ENCODE measurements around the gene GGCT. TPM values are rescaled to one million over a fixed set of nuclear protein-coding genes. Genes with fewer than 3 reads are reported as not detected.

The GGCT gene
- total RNA-seq, 2 experiments from 2014 or later, result 78.6 to 78.7 TPM

- peaks cover 72% of the 10 kb centered on the region for H3K4me1 Mint-ChIP-seq (ENCODE audit: low read depth)
- H3K36me3 Mint-ChIP-seq (ENCODE audit: low read depth), result peaks cover 12% of the 10 kb centered on the region
- ChIA-PET POLR2A (interaction anchor here (1.0 to 1.2 kb wide), 2 partner anchors 9 to 11 kb away, joined by 4 to 5 read pairs; no protein-coding TSS in a partner anchor), CTCF (interaction anchor here (1.1 to 1.8 kb wide), 2 partner anchors 146 to 201 kb away, joined by 3 to 4 read pairs; no protein-coding TSS in a partner anchor)
- intact Hi-C loops (cut with micrococcal nuclease), result loop anchor here (10.0 kb wide), 1 partner anchor 192 kb away; the partner anchor contains the start of gene ZNRF2
- H3K27ac Mint-ChIP-seq, result peak overlapping the region; percentile 53
- ATAC-seq, result no peak
- H3K9me3 Mint-ChIP-seq, result no peaks in the 10 kb centered on the region
- TF ChIP-seq, protein P1, sequence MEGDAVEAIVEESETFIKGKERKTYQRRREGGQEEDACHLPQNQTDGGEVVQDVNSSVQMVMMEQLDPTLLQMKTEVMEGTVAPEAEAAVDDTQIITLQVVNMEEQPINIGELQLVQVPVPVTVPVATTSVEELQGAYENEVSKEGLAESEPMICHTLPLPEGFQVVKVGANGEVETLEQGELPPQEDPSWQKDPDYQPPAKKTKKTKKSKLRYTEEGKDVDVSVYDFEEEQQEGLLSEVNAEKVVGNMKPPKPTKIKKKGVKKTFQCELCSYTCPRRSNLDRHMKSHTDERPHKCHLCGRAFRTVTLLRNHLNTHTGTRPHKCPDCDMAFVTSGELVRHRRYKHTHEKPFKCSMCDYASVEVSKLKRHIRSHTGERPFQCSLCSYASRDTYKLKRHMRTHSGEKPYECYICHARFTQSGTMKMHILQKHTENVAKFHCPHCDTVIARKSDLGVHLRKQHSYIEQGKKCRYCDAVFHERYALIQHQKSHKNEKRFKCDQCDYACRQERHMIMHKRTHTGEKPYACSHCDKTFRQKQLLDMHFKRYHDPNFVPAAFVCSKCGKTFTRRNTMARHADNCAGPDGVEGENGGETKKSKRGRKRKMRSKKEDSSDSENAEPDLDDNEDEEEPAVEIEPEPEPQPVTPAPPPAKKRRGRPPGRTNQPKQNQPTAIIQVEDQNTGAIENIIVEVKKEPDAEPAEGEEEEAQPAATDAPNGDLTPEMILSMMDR (IDR thresholded peaks at IDR 0.05), result no peak
- no peaks in the 10 kb centered on the region for H3K27me3 Mint-ChIP-seq
- no peak for DNase-seq
- peak overlapping the region; percentile 34 for H3K4me3 Mint-ChIP-seq
Observed at GRCh38 chr7:30476459-30477145, 28.0 kb downstream of the GGCT start.

- TF ChIP-seq, protein P1 (IDR thresholded peaks at IDR 0.05), result no peak
- peak; percentile 8 for ATAC-seq
- ChIA-PET CTCF (interaction anchor here (1.8 kb wide), 1 partner anchor 200 kb away, joined by 4 read pairs; no protein-coding TSS in a partner anchor), POLR2A (interaction anchor here (1.0 kb wide), 1 partner anchor 10 kb away, joined by 5 read pairs; no protein-coding TSS in a partner anchor)
- H3K36me3 Mint-ChIP-seq (ENCODE audit: low read depth), result peaks cover 12% of the 10 kb centered on the region
- peaks cover 83% of the 10 kb centered on the region for H3K4me1 Mint-ChIP-seq (ENCODE audit: low read depth)
- peak overlapping the region; percentile 59 for H3K27ac Mint-ChIP-seq
- no peak overlapping the region for H3K4me3 Mint-ChIP-seq
- H3K27me3 Mint-ChIP-seq, result no peaks in the 10 kb centered on the region
- DNase-seq, result no peak
- intact Hi-C loops (cut with micrococcal nuclease), result loop anchor here (10.0 kb wide), 1 partner anchor 191 kb away; the partner anchor contains the start of gene ZNRF2
- H3K9me3 Mint-ChIP-seq, result no peaks in the 10 kb centered on the region
Observed at GRCh38 chr7:30475580-30475979, 29.0 kb downstream of the GGCT start.

GRCh38 chr7:30474893-30475292 lies 29.7 kb downstream of the GGCT start:
- intact Hi-C loops (cut with micrococcal nuclease), result loop anchor here (10.0 kb wide), 1 partner anchor 190 kb away; the partner anchor contains the start of gene ZNRF2
- ChIA-PET CTCF (no interaction called here), POLR2A (interaction anchor here (0.6 kb wide), 1 partner anchor 364 kb away, joined by 3 read pairs; no protein-coding TSS in a partner anchor)
- TF ChIP-seq, protein P1 (IDR thresholded peaks at IDR 0.05), result no peak
- Mint-ChIP-seq H3K4me1 (ENCODE audit: low read depth) (peaks cover 85% of the 10 kb centered on the region), H3K36me3 (ENCODE audit: low read depth) (peaks cover 12% of the 10 kb centered on the region), H3K27ac (peak overlapping the region; percentile 73), H3K9me3 (no peaks in the 10 kb centered on the region), H3K4me3 (no peak overlapping the region), H3K27me3 (no peaks in the 10 kb centered on the region)
- ATAC-seq (no peak), DNase-seq (no peak)

- TF ChIP-seq, protein P1 (IDR thresholded peaks at IDR 0.05), result no peak
- CTCF ChIA-PET, result no interaction called here
- H3K4me3 Mint-ChIP-seq, result no peak overlapping the region
- H3K27me3 Mint-ChIP-seq, result no peaks in the 10 kb centered on the region
- no peaks in the 10 kb centered on the region for H3K9me3 Mint-ChIP-seq
- H3K27ac Mint-ChIP-seq, result no peak overlapping the region
- peaks cover 12% of the 10 kb centered on the region for H3K36me3 Mint-ChIP-seq (ENCODE audit: low read depth)
- intact Hi-C loops (cut with micrococcal nuclease), result loop anchor here (10.0 kb wide), 1 partner anchor 190 kb away; the partner anchor contains the start of gene ZNRF2
- POLR2A ChIA-PET, result interaction anchor here (0.6 kb wide), 1 partner anchor 363 kb away, joined by 3 read pairs; no protein-coding TSS in a partner anchor
- ATAC-seq (no peak), DNase-seq (no peak)
- peaks cover 84% of the 10 kb centered on the region for H3K4me1 Mint-ChIP-seq (ENCODE audit: low read depth)
Observed at GRCh38 chr7:30474485-30474884, 30.1 kb downstream of the GGCT start.

GRCh38 chr7:30473903-30474302 lies 30.7 kb downstream of the GGCT start:
- Mint-ChIP-seq H3K27ac (peak overlapping the region; percentile 32), H3K9me3 (no peaks in the 10 kb centered on the region), H3K36me3 (ENCODE audit: low read depth) (peaks cover 12% of the 10 kb centered on the region), H3K27me3 (no peaks in the 10 kb centered on the region), H3K4me1 (ENCODE audit: low read depth) (peaks cover 85% of the 10 kb centered on the region), H3K4me3 (no peak overlapping the region)
- DNase-seq, result no peak
- intact Hi-C loops (cut with micrococcal nuclease), result loop anchor here (10.0 kb wide), 1 partner anchor 189 kb away; the partner anchor contains the start of gene ZNRF2
- ATAC-seq, result no peak
- ChIA-PET POLR2A (no interaction called here), CTCF (interaction anchor here (0.8 to 0.9 kb wide), 2 partner anchors 13 to 121 kb away, joined by 3 read pairs; no protein-coding TSS in a partner anchor)
- TF ChIP-seq, protein P1 (IDR thresholded peaks at IDR 0.05), result no peak
